Stimulated activated CD8-positive, alpha-beta memory T cell treated with anti-CD3 and anti-CD28 coated beads, Interleukin-4, amount 100 ng/mL, for 1 hour (primary cell): ENCODE data around the gene ATF1.

Source experiments
- DNase-seq, 2 donors: peaks; one replicate each; pipeline ENCODE4 v3.0.0-alpha.2; 2020; ENCODE audit warnings: low read depth in 2 of 2, low spot score in 1 of 2

The ATF1 gene

DNA sequence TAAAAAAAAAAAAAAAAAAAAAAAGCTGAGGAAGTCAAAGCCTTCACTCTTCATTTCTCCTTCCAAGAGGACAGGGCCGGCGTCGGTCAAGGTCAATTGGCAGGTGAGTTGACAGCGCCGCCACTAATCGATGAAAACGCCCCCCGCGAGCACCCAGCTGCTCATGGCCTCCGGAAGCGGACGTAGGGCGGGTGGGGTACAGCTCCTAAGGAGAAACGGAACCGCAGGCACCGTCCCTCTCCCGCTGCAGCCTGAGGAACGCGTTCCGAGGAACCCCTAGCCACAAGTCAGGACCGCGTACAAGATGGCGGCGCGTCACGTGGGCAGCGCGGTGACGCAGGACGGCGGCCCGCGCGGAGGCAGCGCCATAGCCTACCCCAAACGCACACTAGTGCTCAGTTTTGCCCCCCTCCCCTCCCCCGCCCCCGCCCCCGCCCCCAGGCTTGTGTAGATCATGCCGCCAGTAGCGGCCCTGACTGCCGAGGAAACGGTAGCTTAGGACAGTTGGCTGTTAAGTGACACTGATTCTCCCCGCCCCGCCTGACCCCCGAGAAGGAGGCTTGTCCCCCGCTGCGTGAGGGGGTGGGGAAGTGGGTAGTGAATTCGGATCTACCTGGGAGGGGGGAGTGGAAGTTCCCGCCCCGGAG, at the start of gene ATF1:
Gene ATF1 (plus strand): TSS at position 463 of the 647 bp plus-strand sequence. CDS start 16,045 bp downstream, outside the sequence.
- peak; percentile 68 to 80 for DNase-seq

DNA sequence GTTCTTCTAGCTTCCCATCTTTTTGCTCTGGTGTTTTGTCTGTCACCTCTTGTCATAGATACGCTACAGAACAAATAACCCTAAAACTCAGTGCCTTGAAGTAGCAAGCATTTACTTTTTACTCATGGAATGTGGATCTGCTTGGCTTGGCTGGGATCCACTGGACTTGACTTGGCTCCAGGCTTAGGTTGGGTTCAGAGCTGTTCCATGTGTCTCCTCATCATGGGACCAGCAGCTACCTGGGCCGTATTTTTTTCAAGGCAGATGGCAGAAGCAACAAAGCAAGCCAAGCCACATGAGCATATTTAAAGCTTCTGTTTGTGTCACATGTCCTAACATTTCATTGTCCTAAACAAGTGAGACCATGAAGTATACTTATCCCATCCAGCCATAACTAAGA, 48.7 kb upstream of the ATF1 start:
- no peak for DNase-seq

DNA sequence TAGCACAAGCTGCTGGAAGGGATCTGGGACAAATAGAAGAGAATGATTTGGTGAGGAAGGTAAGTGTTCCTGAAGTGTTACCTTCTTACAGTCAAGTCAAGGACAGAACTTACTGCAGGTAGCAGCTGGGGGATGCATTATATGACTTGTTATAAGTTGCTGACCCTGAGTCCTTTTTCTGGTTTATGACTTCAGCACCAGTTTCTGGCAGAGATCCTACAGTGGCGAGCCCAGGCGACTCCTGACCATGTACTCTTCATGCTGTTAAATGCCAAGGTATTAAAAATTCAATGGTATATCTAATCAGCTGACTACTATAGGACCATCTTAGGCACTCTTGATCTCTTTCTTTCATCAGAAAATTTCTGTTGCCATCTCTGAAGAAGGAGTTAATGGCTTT, 45.1 kb upstream of the ATF1 start:
- DNase-seq: no peak

DNA sequence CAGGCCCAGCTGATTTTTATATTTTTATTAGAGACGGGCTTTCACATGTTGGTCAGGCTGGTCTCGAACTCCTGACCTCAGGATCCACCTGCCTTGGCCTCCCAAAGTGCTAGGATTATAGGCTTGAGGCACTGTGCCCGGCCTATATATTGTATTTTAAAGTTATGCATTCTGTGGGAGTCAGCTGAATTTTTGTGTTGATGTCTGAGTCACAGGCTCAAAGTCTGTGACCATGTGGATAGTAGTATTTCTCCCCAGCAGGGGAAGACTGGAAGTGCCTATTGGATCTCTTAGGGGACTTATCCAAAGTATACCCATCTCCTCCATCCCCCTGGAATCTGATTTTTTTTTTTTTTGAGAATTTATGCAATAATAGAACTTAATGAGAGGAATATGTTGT, 43.8 kb upstream of the ATF1 start:
- DNase-seq: no peak

DNA sequence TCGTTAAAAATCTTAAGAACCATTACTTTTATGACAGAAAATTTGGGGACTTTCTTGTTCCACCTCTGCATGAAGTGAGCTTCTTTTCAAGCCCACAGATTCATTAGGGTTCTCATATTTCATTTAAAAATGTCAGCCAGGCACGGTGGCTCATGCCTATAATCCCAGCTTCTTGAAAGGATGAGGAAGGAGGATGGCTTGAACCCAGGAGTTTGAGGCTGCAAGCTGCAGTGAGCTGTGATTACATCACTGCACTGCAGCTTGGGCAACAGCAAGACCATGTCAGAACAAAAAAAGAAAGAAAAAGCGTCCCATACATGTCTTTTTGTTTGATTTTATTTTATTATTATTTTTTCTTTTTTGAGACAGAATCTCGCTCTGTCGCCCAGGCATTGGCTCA, 43.4 kb upstream of the ATF1 start:
- no peak for DNase-seq

DNA sequence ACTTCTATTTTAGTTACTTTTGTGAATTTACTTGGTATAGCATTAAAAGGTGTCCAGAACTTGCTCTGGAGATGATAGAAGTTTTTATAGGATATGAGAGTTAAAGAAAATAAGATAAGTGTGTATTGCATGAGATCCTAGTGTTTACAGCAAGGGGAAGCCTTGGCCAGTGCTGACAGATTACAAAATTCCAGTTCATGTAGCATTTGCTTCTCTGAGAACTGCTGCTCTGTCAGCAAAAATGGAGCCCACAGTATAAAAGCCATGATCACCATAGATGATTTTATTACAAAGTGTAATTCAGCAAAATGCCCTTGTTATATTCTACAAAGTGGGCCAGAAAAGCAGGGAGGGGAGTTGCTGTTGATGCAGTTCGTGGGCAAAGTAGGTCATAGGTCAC, 40.0 kb upstream of the ATF1 start:
- no peak for DNase-seq

DNA sequence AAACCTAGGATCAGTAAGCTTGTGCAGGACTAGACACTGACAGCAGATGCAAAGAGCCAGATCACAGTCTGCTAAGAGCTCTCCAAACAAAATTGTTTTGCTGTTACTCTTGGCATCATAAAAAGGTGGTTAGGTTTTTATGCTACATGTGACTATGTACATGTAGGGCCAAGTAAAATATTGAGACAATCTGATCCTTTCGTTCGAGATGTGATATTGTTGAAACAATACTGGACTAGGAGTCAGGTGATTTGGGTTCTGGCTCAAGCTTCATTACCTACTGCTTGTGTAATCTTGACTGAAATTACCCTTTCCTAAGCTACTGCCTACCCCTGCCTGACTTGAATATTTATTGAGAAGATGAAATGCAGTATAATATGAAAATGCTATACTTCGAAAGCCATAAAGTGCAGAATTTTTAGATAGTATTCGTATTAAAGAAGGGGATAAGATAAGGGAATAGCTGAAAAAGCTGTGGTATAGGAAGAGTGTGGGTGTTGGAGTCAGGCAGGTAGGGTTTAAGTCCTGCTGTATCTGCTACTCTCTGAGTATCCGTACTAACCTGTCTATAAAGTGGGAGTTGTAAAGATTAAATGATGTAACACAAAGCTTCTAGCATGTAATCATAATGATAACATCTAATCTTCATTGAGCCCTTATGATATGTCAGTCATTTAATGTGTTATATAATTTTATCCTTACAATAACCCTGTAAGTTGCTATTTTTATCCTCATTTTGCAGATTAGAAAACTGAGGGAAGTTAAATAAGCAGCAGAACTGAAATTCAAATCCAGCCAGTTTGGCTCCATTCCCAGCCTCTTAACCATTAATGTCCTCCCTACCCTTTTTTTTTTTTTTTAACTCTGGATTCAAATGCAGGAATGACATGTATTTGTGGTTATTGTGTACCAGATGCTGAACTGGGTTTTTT, 38.6 kb upstream of the ATF1 start:
- DNase-seq: no peak

DNA sequence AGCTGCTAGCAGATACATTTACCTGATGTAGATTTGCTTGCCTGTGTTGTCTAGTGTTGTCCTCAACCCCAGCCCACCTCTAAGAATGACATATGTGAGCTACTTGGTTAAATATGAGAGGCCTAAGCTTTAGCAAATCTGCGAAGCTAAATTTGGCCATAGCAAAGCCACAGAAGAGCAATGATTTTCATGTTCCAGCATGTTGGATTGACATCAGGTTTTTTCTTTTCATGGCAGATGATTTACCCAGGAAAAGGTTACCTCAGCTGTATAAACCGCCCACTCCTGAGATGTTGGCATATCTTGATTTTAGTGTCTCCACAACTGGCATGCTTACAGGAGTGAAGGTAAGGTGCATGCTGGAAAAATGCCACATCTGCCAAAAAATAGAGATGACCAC, 36.4 kb upstream of the ATF1 start:
- no peak for DNase-seq

DNA sequence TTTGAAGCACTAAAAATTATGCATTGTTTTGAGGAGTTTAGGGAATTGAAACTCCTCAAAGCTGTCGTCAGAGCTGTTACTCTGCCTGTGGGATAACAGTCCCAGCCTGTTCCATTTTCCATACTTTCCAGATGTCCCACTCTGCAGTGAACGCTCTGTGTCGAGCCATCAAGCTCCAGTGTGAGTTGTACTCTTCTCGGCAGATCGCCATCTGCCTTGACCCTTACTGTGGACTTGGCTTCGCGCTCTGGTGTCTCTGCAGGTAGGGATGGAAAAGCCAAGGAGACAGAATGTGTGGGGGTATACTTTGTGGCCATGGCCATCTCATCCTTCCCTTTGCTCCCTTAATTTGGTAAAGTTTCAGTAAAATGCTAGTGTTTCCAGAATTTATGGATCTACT, 35.5 kb upstream of the ATF1 start:
- no peak for DNase-seq

DNA sequence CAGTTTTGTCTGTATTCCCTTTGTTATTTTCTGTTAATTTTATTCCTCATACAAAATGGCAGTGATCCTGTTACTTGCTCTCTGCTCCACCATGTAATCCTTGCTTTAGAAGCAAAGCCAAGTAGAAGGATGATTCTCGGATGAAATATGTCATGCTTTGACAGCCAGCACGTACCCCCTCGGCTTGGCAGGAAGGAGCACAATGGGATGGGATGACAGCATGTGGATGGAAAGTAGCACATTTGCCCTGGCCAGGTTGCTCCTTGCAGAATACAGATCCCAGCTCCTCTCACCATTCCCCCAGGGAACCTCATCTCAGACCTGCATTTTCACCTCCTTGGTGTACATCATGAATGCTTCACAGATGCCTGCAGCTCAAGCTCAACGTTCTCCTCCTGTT, 35.1 kb upstream of the ATF1 start:
- DNase-seq: no peak

DNA sequence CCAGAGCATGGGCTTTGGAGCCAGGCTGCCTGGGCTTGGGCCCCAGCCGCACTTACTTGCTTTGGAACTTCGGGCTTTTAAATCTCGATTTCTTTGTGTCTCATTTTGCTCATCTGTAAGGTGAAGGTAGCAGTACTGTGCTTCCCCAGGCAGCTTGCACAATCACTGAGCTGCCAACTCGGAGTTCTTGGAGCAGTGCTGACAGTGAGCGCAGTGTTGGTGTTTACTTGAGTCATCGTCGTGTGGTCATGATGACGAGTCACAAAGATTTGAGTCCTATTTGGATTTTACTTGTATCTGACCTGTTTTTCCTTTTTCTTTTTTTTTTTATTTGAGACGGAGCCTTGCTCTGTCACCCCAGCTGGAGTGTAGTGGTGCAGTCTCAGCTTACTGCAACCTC, 31.3 kb upstream of the ATF1 start:
- no peak for DNase-seq

DNA sequence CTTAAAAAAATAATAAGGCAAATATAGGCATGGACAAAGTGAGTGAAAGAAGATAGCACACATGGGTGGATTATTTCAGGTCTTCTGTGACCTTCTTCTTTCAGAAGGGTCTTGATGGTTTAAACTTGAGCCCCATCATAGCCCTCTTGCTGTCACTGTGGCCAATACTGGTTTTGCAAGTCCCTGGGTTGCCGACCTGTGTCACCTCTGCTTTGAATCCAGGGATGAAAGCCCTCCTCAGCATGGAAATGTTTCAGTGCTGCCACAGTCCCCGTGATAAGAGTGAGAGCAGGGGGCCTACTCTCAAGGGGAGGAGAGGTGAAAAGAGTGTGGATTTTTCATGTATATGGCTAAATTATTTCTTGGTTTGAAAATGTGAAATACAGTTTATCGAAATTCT, 30.2 kb upstream of the ATF1 start:
- no peak for DNase-seq

DNA sequence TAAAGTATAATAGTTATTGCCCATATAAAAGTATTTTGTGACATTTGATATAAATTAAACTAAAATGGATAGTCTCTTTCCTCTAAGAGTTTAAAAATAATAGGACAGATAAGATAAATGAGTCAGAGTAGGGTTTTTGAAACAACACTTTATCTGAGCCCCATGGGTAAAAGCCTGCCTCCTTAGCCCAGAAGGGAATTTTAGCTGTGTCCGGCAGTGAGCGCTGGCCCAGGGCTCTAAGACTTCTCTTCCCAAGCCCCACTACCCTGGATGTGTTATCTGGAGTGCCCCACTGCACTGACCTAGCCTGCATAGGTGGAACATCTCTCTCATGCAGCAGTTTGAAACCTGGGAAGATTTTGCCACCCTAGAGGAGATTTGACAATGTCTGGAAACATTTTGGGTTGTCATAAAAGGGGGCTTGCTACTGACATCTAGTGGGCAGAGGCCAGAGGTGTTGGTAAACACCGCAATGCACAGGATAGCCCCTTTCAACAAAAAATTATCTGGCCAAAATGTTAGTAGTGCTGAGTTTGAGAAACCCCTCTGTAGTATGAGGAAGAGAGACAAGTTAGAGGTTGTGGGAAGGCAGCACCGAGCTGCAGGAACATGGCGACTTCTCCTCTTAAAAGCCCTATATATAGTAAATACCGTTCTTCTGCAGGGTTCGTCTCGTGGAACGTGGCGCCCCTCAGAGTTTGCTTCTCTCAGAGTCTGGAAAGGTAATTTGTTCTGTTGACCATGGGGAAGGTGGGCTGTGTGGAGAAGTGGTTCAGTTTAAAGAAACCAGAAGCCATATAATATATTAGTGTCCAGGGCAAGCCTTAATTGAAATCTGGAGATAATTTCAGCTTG, 29.3 kb upstream of the ATF1 start:
- no peak for DNase-seq

DNA sequence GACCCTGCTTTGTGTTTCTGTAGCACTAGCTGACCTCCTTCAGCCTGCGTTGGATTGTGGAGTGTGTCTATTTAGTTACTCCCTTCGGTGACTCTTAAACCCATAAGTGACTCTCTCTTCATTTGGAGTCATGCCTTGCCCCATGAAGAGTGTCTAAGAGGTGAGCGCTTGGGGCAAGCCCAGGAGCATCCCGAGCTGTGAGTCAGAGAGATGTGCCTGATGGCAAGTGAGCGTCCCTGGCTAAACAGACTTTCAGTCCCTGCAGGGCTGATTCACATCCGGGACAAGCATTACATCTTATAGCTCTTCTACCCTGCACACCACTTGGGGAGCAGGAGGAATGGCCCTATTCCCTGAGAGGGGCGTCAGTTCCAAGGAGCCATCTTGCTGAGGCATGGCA, 24.3 kb upstream of the ATF1 start:
- no peak for DNase-seq

DNA sequence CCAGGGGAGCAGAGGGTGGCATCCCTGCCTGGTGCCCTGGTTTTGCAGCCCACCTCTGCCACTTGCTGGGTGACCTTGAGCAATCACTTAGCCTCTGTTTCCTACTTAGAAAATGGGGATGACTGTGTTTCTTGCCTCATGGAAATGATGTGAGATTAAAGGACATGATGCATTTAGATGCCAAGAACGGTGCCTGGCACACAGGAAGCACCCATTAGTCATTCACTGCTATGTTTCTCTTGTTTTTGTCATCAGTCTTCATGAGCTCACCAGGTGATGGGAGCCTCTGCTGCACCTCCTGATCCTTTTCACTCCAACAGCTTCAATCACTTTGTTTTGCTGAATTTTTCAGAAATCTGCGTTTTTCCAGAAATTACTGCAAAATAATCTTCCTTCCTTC, 23.6 kb upstream of the ATF1 start:
- DNase-seq: no peak

DNA sequence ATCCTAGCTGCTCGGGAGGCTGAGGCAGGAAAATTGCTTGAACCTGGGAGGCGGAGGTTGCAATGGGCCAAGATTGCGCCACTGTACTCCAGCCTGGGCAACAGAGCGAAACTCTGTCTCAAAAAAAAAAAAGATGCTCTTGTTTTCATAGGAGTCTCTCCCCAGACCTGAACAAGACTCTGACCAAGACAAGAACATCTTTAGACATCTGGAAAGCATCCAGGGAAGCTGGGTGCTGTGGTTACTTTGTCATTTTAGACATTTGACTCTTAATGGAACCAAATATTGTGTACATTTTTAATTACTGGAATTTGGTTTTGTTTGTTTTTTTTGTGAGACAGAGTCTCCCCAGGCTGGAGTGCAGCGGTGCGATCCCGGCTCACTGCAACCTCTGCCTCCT, 21.1 kb upstream of the ATF1 start:
- DNase-seq: no peak

DNA sequence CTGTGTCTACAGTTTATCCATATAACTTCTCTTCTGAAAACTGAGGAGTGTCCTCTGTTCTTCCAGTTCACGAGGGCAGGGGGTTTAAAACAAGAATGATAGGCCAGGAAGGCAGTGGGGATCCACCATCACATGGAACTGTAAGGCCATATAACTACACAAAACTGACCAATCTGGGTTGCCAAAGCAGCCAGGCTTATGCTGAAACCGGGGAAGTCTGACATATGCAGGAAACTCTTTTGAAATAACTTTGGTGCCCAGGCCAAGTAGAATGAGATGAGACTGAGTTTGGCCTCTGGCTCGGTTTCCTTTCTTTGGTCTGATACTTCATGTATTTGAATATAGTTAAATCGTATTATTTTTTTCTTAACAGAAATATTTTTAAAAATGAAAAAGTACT, 18.0 kb upstream of the ATF1 start:
- DNase-seq: no peak

DNA sequence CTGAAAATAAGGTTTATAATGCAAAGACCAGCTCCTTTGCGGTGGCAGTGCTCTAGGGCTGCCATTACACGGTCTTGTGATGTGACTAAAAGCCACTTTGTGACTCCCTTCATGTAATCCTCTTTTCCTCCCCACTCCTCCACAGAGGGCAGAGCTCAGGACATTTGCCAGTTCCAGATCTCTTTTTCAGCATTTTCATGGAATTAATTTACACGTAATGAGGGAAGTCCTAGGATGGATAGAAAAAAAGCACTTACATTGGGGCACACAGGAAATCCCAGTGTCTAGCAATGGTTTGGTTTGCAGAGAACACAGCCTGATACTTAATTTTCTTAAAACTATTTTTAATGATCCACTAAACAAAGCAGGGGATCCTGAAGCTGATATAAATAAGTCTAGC, 17.5 kb upstream of the ATF1 start:
- DNase-seq: no peak

DNA sequence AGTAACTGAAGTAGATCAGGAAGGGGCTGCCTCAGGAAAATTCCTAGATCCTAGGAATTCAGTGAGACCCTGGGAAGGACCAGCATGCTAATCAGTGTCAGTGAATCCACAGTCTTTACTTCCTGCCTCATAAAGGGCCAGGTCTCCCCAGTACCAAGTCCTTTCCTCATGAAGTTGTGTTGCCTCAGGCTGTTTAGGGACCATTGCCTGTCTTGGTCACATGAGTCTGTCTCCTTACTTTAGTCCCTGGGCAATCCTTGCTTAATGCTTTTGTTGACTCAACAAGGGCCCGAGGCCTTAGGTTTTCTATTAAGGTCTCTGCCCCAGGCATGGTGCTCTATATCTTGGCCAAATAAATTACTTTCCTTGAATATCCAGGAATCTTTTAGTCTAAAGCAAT, 16.1 kb upstream of the ATF1 start:
- DNase-seq: no peak

DNA sequence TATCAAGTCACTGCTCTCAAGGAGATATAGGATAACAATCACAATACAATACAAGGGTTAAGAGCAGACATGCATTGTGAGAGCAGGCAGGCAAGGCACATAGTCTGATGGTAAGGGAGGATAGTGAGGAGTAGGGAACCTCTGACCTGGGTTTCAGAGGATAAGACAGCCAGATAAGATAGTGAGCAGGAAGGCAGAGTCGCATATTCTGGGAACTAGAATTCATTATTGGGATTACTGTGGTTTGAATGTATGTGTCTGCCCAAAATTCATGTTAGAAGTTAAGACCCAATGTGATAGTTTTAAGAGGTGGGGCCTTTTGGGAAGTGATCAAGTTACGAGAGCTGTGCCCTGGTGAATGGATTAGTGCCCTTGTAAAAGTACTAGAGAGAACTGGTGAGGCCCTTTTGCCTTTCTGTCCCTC, 14.4 kb upstream of the ATF1 start:
- no peak for DNase-seq

DNA sequence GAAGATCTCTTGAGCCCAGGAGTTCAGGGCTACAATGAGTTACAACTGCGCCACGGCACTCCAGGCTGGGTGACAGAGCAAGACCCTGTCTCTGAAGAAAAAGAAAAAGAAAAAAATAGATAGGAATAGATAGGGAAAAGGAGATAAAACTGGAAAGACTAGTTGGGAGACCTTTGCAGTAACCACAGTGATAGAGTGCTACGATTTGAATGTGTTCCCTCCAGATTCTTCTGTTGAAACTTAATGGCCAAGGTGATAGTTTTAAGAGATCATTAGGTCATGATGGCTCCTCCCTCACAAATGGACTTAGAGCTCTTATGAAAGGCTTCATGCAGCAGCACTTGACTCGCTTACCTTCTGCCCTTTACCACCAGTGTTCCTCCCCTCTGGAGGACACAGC, 13.5 kb upstream of the ATF1 start:
- no peak for DNase-seq
